ENCODE measurements around the gene SLC25A30. TPM values are rescaled to one million over a fixed set of nuclear protein-coding genes. Genes with fewer than 3 reads are reported as not detected.

Gene SLC25A30
- total and polyA plus RNA-seq, 4 donors = 9.3 to 11.0 (median 10.0) TPM

DNA sequence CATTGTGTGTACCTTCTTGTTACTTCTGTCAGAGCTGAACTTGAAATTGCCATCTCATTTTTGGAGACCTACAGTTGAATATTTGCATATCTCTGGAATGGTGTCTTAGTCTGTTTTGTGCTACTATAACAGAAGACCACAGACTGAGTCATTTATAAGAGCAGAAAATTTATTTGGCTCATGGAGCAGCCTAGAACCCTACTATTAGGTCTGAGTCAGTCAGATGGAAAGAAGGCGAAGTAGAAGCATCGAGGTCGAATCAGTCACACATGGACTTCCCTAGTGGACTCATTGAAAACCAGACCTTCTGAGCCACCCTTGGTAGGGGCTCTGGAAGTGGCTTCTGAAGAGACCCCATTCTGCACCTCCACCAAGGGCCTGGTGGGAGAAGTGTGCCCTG lies 43.3 kb downstream of the SLC25A30 start:
- Histone ChIP-seq H3K36me3 (ENCODE audit: control insufficient read depth, insufficient read depth, low read length) (peaks cover 20% of the 10 kb centered on the region), H3K27me3 (ENCODE audit: control insufficient read depth, insufficient read depth, low read length) (no peaks in the 10 kb centered on the region), H3K27ac (ENCODE audit: low read depth, low read length) (no peak overlapping the region), H3K4me1 (ENCODE audit: control insufficient read depth, insufficient read depth, low read length) (peaks cover 20% of the 10 kb centered on the region), H3K9me3 (ENCODE audit: control insufficient read depth, insufficient read depth, low read length) (no peaks in the 10 kb centered on the region), H3K4me3 (ENCODE audit: low read depth, low read length) (no peak overlapping the region)
- DNase-seq (ENCODE audit: low read depth in 4 of 6, low spot score in 6 of 6) = no peak
- WGBS (ENCODE audit: insufficient coverage) = 100% methylated on average over 3 of the region's 3 CpGs

DNA sequence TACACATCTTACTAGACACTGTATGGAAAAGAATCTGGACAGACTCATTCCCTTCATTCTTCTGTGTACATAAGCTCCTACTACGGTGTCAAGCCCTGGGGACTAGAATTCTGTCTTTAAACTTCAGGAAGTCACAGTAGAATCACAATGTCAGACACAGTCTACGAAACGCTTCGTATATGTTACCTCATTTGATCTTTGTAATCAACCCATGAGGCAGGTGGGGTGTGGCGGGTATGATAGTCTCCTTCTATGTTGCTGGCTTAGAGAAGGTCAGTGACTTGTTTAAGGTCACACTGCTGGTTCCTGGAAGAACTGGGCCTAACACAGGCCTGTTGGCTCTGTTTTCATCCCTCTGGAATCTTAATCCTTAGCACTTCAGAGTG lies 45.0 kb downstream of the SLC25A30 start:
- Histone ChIP-seq H3K4me1 (ENCODE audit: control insufficient read depth, insufficient read depth, low read length) (peaks cover 19% of the 10 kb centered on the region), H3K36me3 (ENCODE audit: control insufficient read depth, insufficient read depth, low read length) (peaks cover 22% of the 10 kb centered on the region), H3K27ac (ENCODE audit: low read depth, low read length) (no peak overlapping the region), H3K9me3 (ENCODE audit: control insufficient read depth, insufficient read depth, low read length) (no peaks in the 10 kb centered on the region), H3K27me3 (ENCODE audit: control insufficient read depth, insufficient read depth, low read length) (no peaks in the 10 kb centered on the region), H3K4me3 (ENCODE audit: low read depth, low read length) (no peak overlapping the region)
- no peak for DNase-seq (ENCODE audit: low read depth in 4 of 6, low spot score in 6 of 6)
- WGBS (ENCODE audit: insufficient coverage) = 40% methylated on average over 1 of the region's 5 CpGs

DNA sequence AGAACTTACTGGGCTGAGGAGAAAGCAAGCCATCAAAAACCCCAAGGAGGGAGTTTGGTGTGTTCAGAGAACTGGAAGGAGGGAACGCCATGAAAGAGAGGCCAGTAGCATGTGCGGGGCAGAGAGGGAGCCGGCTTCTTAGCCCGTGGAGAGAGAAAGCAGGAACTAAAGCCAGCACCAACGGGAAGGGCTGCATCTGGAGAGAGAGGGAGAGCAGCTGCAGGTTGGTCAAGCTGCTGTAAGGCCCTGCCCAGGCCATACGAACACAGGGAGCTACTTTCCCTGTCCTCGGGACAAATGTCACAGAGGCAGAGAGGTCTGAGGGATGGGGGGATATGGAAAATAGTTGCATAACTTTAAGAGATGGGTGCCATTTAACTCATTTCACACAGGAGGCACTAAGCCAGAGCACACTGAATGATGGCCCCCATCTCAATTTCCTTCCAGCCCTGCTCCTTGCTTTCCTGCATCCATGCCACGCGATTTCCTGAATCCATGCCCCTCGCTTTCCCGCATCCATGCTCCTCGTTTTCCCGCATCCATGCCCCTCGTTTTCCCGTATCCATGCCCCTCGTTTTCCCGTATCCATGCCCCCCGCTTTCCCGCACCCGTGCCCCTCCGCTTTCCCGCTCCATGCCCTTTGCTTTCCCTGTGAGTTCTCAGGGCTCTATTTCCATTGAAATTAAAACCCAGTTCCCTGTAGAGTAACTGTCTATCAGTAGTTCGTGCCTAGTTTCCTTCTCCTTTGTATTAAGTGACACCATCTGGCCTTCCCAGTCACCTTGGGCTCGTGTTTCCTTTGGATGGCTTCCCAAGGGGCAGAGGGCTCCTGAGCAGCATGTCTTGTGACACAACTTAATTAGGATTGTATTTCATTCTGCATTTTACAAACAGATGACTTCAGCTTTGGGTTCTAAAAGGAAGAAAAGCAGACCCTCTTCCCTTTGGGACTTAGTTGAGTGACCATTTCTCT lies 45.7 kb downstream of the SLC25A30 start:
- WGBS (ENCODE audit: insufficient coverage) = 77% methylated on average over 22 of the region's 24 CpGs
- peaks cover 21% of the 10 kb centered on the region for H3K36me3 ChIP-seq (ENCODE audit: control insufficient read depth, insufficient read depth, low read length)
- no peaks in the 10 kb centered on the region for H3K27me3 ChIP-seq (ENCODE audit: control insufficient read depth, insufficient read depth, low read length)
- H3K4me1 ChIP-seq (ENCODE audit: control insufficient read depth, insufficient read depth, low read length) = peaks cover 18% of the 10 kb centered on the region
- H3K9me3 ChIP-seq (ENCODE audit: control insufficient read depth, insufficient read depth, low read length) = no peaks in the 10 kb centered on the region
- no peak overlapping the region for H3K27ac ChIP-seq (ENCODE audit: low read depth, low read length)
- H3K4me3 ChIP-seq (ENCODE audit: low read depth, low read length) = no peak overlapping the region
- no peak for DNase-seq (ENCODE audit: low read depth in 4 of 6, low spot score in 6 of 6)

DNA sequence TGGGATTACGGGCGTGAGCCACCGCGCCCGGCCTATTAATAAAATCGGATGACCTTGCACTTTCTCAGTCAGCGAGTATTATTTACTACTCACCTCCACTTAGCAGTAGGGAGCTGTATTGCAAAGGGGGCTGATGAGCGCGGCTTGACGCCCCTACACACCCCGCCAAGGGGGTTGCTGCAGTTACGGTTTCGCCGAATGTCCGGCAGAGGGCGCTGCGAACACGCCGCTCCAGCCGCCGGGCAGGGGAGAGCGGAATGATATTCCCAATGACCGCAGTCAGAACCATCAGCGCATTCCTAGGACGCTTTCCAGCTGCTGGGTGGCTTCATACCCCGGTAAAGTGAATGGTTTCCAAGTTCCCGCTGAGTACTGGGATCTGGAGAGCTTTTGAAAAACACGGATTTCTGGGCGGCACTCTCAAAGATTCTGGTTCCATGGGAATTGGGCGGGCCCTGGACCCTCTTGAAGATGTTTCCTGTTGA lies 47.2 kb downstream of the SLC25A30 start:
- Histone ChIP-seq H3K4me3 (ENCODE audit: low read depth, low read length) (no peak overlapping the region), H3K9me3 (ENCODE audit: control insufficient read depth, insufficient read depth, low read length) (no peaks in the 10 kb centered on the region), H3K4me1 (ENCODE audit: control insufficient read depth, insufficient read depth, low read length) (peaks cover 12% of the 10 kb centered on the region), H3K36me3 (ENCODE audit: control insufficient read depth, insufficient read depth, low read length) (peaks cover 16% of the 10 kb centered on the region), H3K27me3 (ENCODE audit: control insufficient read depth, insufficient read depth, low read length) (no peaks in the 10 kb centered on the region), H3K27ac (ENCODE audit: low read depth, low read length) (no peak overlapping the region)
- 8% methylated on average over 27 of the region's 30 CpGs for WGBS (ENCODE audit: insufficient coverage)
- DNase-seq (ENCODE audit: low read depth in 4 of 6, low spot score in 6 of 6) = peak; percentile 19 to 88 (median 50)

DNA sequence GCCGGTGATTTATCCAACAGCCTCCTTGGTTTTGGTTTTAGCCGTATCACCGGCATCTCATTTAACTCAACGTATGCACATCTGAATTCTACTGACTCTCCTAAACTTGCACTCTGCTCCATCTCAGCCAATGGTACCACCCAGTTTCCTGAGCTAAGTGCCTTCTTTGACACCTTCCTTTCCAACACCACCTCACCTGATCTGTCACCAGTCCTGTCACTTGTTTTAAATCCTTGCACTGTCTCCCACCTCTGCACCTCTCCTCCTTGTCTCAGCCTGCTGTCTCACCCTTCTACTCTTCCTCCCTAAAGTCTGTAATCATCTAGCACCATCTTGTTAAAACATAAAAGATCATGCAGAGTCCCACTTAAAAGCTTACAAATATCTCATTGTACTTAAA lies 49.1 kb downstream of the SLC25A30 start:
- Histone ChIP-seq H3K4me3 (ENCODE audit: low read depth, low read length) (no peak overlapping the region), H3K36me3 (ENCODE audit: control insufficient read depth, insufficient read depth, low read length) (peaks cover 10% of the 10 kb centered on the region), H3K27ac (ENCODE audit: low read depth, low read length) (no peak overlapping the region), H3K4me1 (ENCODE audit: control insufficient read depth, insufficient read depth, low read length) (peaks cover 12% of the 10 kb centered on the region), H3K27me3 (ENCODE audit: control insufficient read depth, insufficient read depth, low read length) (no peaks in the 10 kb centered on the region), H3K9me3 (ENCODE audit: control insufficient read depth, insufficient read depth, low read length) (no peaks in the 10 kb centered on the region)
- 96% methylated on average over 4 of the region's 4 CpGs for WGBS (ENCODE audit: insufficient coverage)
- DNase-seq (ENCODE audit: low read depth in 4 of 6, low spot score in 6 of 6) = no peak

DNA sequence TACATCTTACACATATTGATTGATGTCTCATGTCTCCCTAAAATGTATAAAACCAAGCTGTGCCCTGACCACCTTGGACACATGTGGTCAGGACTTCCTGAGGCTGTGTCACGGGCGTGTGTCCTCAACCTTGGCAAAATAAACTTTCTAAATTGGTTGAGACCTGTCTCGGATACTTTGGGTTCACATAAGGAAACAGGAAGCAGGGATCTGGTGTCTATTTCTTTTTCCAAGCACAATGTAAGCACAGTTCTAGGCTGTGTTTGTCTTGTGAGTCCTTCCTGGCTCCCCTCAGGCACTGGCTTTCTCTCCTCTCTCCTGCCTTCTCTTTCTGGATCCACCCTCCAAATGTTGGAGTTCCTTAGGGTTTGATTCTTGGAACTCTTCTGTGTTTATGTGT lies 49.6 kb downstream of the SLC25A30 start:
- WGBS (ENCODE audit: insufficient coverage) = 49% methylated on average over 3 of the region's 3 CpGs
- Histone ChIP-seq H3K27me3 (ENCODE audit: control insufficient read depth, insufficient read depth, low read length) (no peaks in the 10 kb centered on the region), H3K4me1 (ENCODE audit: control insufficient read depth, insufficient read depth, low read length) (peaks cover 12% of the 10 kb centered on the region), H3K4me3 (ENCODE audit: low read depth, low read length) (no peak overlapping the region), H3K27ac (ENCODE audit: low read depth, low read length) (no peak overlapping the region), H3K9me3 (ENCODE audit: control insufficient read depth, insufficient read depth, low read length) (no peaks in the 10 kb centered on the region), H3K36me3 (ENCODE audit: control insufficient read depth, insufficient read depth, low read length) (peaks cover 10% of the 10 kb centered on the region)
- no peak for DNase-seq (ENCODE audit: low read depth in 4 of 6, low spot score in 6 of 6)

DNA sequence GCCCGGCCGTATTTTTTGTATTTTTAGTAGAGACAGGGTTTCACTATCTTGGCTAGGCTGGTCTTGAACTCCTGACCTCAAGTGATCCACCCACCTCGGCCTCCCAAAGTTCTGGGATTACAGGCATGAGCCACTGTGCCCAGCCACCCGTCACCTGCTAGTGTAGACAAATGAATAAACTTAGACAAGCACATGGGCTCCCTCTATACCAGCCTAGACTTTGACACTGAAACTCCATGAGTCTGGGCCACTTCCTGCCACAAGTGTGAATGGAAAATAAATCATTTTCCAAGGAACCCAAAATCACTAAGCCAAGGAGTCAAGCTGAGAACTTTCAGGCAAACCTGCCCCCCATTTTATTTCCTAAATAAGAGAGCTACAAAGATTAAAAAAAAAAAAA lies 50.2 kb downstream of the SLC25A30 start:
- 96% methylated on average over 2 of the region's 4 CpGs for WGBS (ENCODE audit: insufficient coverage)
- Histone ChIP-seq H3K4me3 (ENCODE audit: low read depth, low read length) (no peak overlapping the region), H3K27me3 (ENCODE audit: control insufficient read depth, insufficient read depth, low read length) (no peaks in the 10 kb centered on the region), H3K36me3 (ENCODE audit: control insufficient read depth, insufficient read depth, low read length) (peaks cover 14% of the 10 kb centered on the region), H3K4me1 (ENCODE audit: control insufficient read depth, insufficient read depth, low read length) (peaks cover 12% of the 10 kb centered on the region), H3K9me3 (ENCODE audit: control insufficient read depth, insufficient read depth, low read length) (peaks cover 3% of the 10 kb centered on the region), H3K27ac (ENCODE audit: low read depth, low read length) (no peak overlapping the region)
- DNase-seq (ENCODE audit: low read depth in 4 of 6, low spot score in 6 of 6) = no peak

DNA sequence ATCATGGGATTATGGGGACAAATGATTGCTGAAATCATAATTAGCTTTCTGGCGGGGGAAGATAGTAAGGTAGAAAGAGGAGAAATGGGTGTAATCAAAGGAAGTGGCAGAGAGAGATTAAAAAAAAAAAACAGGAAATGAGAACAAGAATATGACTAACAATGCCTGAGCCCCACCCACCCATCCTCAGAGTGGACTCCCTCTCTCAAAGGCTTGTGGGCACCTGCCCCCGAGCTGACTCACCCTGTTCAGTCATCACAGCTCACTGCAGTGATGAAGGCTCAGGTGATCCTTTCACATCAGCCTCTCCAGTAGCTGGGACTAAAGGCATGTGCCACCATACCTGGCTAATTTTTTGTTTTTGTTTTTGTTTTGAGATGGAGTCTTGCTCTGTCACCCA lies 50.8 kb downstream of the SLC25A30 start:
- Histone ChIP-seq H3K4me1 (ENCODE audit: control insufficient read depth, insufficient read depth, low read length) (peaks cover 12% of the 10 kb centered on the region), H3K27me3 (ENCODE audit: control insufficient read depth, insufficient read depth, low read length) (no peaks in the 10 kb centered on the region), H3K36me3 (ENCODE audit: control insufficient read depth, insufficient read depth, low read length) (peaks cover 19% of the 10 kb centered on the region), H3K27ac (ENCODE audit: low read depth, low read length) (no peak overlapping the region), H3K9me3 (ENCODE audit: control insufficient read depth, insufficient read depth, low read length) (peaks cover 3% of the 10 kb centered on the region), H3K4me3 (ENCODE audit: low read depth, low read length) (no peak overlapping the region)
- 81% methylated on average over 2 of the region's 2 CpGs for WGBS (ENCODE audit: insufficient coverage)
- no peak for DNase-seq (ENCODE audit: low read depth in 4 of 6, low spot score in 6 of 6)

DNA sequence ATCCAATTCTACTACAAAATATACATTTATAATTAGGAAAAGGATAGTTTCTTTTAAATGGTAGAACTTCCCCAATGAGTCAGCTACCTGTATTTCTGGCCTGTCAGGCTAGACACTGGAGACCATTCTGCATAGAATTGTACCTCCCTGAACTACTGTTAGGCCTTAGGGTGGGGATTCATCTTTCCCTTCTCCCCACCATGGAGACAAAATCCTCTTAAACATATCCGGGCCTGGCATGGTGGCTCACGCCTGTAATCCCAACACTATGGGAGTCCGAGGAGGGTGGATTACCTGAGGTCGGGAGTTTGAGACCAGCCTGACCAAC lies 52.7 kb downstream of the SLC25A30 start:
- Histone ChIP-seq H3K36me3 (ENCODE audit: control insufficient read depth, insufficient read depth, low read length) (peaks cover 26% of the 10 kb centered on the region), H3K27ac (ENCODE audit: low read depth, low read length) (no peak overlapping the region), H3K4me3 (ENCODE audit: low read depth, low read length) (no peak overlapping the region), H3K9me3 (ENCODE audit: control insufficient read depth, insufficient read depth, low read length) (peaks cover 3% of the 10 kb centered on the region), H3K4me1 (ENCODE audit: control insufficient read depth, insufficient read depth, low read length) (peaks cover under 1% of the 10 kb centered on the region), H3K27me3 (ENCODE audit: control insufficient read depth, insufficient read depth, low read length) (no peaks in the 10 kb centered on the region)
- WGBS (ENCODE audit: insufficient coverage) = 80% methylated on average over 1 of the region's 4 CpGs
- DNase-seq (ENCODE audit: low read depth in 4 of 6, low spot score in 6 of 6) = no peak

Measured in spinal cord (tissue), 10 donors.